ENCODE data around the gene PDYN.

- TF ChIP-seq CTCF (IDR thresholded peaks at IDR 0.05) (no peak), POLR2A (IDR thresholded peaks at IDR 0.05) (no peak)
Measured at GRCh38 chr20:1952737-1953530, 40.9 kb downstream of the PDYN start.
